K562 (cell line): ENCODE data around the gene BIRC7.

Source experiments
- CREB1 ChIP-seq, 2 experiments: sonication (generic) in 1 of 2; formaldehyde crosslinking in 1 of 2; IDR thresholded peaks; 2 replicates each; pipeline versions ENCODE4 v1.6.1 to v1.8.0; 2012 to 2022; ENCODE audit warnings: inconsistent platforms in 1 of 2, mild to moderate bottlenecking in 1 of 2, missing genetic modification reagents in 1 of 2, moderate library complexity in 1 of 2
- CTCF ChIP-seq, 3 experiments: IDR thresholded peaks in 2 of 3; conservative IDR thresholded peaks in 1 of 3; 2 replicates each; pipeline ENCODE4 v1.5.1; 2011 to 2012; ENCODE audit warnings: low read length in 3 of 3, mild to moderate bottlenecking in 3 of 3, control low read depth in 2 of 3, improper control_type of control experiment in 1 of 3, inconsistent platforms in 1 of 3, low read depth in 1 of 3, mixed read lengths in 1 of 3, moderate library complexity in 1 of 3; ENCODE audit not compliant: insufficient read depth in 2 of 3
- E2F5 ChIP-seq: sonication (generic); formaldehyde crosslinking; IDR thresholded peaks from 2 replicates; pipeline ENCODE4 v1.8.0; 2022; ENCODE audit warnings: mild to moderate bottlenecking, missing genetic modification reagents
- KDM1A ChIP-seq, 2 experiments: fragments of 450-650 bp; IDR thresholded peaks; 2 replicates each; pipeline ENCODE4 v1.6.1; 2016; ENCODE audit warnings: mild to moderate bottlenecking in 2 of 2
- MYC ChIP-seq, 2 experiments: fragments of 250-450 bp in 1 of 2; sonication (Bioruptor Pico) in 1 of 2; IDR thresholded peaks; 2 replicates each; pipeline versions ENCODE4 v1.5.1 to v1.6.1; 2012 to 2021; ENCODE audit warnings: low read depth in 2 of 2, borderline replicate concordance in 1 of 2, improper control_type of control experiment in 1 of 2, low read length in 1 of 2, mild to moderate bottlenecking in 1 of 2, moderate library complexity in 1 of 2
- MYNN ChIP-seq, 2 experiments: sonication (generic); formaldehyde crosslinking in 1 of 2; IDR thresholded peaks; 2 replicates each; pipeline versions ENCODE4 v1.5.0 to v1.6.1; 2016 to 2020; ENCODE audit warnings: antibody characterized with exemption in 1 of 2, missing genetic modification reagents in 1 of 2
- PHF8 ChIP-seq: fragments of 200-600 bp; sonication (generic); IDR thresholded peaks from 2 replicates; pipeline ENCODE4 v1.6.1; 2012; ENCODE audit warnings: mixed run types, mild to moderate bottlenecking, inconsistent platforms, low read length, moderate library complexity, borderline replicate concordance
- PREB ChIP-seq: sonication (generic); formaldehyde crosslinking; IDR thresholded peaks from 2 replicates; pipeline ENCODE4 v1.8.1; 2023; ENCODE audit warnings: mild to moderate bottlenecking, missing genetic modification reagents
- RCOR1 ChIP-seq, 2 experiments: IDR thresholded peaks; 2 replicates each; pipeline ENCODE4 v1.6.1; 2012; ENCODE audit warnings: low read depth in 2 of 2, low read length in 2 of 2, borderline replicate concordance in 1 of 2, improper control_type of control experiment in 1 of 2
- RFX5 ChIP-seq: IDR thresholded peaks from 2 replicates; pipeline ENCODE4 v1.6.1; 2011; ENCODE audit warnings: low read depth, mild to moderate bottlenecking, improper control_type of control experiment, low read length
- TEAD1 ChIP-seq, 2 experiments: fragments of 450-650 bp in 1 of 2; sonication (generic) in 1 of 2; formaldehyde crosslinking; IDR thresholded peaks; 2 replicates each; pipeline versions ENCODE4 v1.4.0 to v1.8.0; 2020 to 2022; ENCODE audit warnings: mild to moderate bottlenecking in 2 of 2, missing genetic modification reagents in 1 of 2
- ZBTB7A ChIP-seq: IDR thresholded peaks from 2 replicates; pipeline ENCODE4 v1.6.1; 2011; ENCODE audit warnings: low read depth, mild to moderate bottlenecking, low read length, moderate library complexity, borderline replicate concordance; ENCODE audit not compliant: control insufficient read depth
- ZNF217 ChIP-seq: sonication (generic); formaldehyde crosslinking; IDR thresholded peaks from 2 replicates; pipeline ENCODE4 v1.8.0; 2022; ENCODE audit warnings: mild to moderate bottlenecking, missing genetic modification reagents
- ZNF75A ChIP-seq: fragments of 450-650 bp; formaldehyde crosslinking; IDR thresholded peaks from 2 replicates; pipeline ENCODE4 v1.4.0; 2020; ENCODE audit warnings: mild to moderate bottlenecking

- TF ChIP-seq ZBTB7A: no peak
- TF ChIP-seq PREB (CRISPR knock-in tag): no peak
- no peak for TF ChIP-seq E2F5 (CRISPR knock-in tag)
- no peak for TF ChIP-seq KDM1A (IDR thresholded peaks at IDR 0.05)
- no peak for TF ChIP-seq CREB1 (IDR thresholded peaks at IDR 0.05)
- no peak for TF ChIP-seq CREB1 (CRISPR knock-in tag; IDR thresholded peaks at IDR 0.05)
- TF ChIP-seq CTCF (IDR thresholded peaks at IDR 0.05 in 2 of 3, conservative IDR thresholded peaks at IDR 0.05 in 1 of 3; ENCODE audit: insufficient read depth in 2 of 3, low read depth in 1 of 3, low read length in 3 of 3): no peak
- no peak for TF ChIP-seq RFX5
- no peak for TF ChIP-seq TEAD1 (CRISPR knock-in tag; IDR thresholded peaks at IDR 0.05)
- no peak for TF ChIP-seq MYNN (IDR thresholded peaks at IDR 0.05)
- TF ChIP-seq MYNN (CRISPR knock-in tag; IDR thresholded peaks at IDR 0.05): no peak
- no peak for TF ChIP-seq PHF8
- TF ChIP-seq RCOR1 (IDR thresholded peaks at IDR 0.05; ENCODE audit: borderline replicate concordance in 1 of 2, low read depth in 2 of 2, low read length in 2 of 2): no peak
- no peak for TF ChIP-seq ZNF217 (CRISPR knock-in tag)
- no peak for TF ChIP-seq MYC (IDR thresholded peaks at IDR 0.05; ENCODE audit: low read depth, low read length)
- TF ChIP-seq MYC (CRISPR knock-in tag; IDR thresholded peaks at IDR 0.05; ENCODE audit: borderline replicate concordance, low read depth): no peak
- TF ChIP-seq ZNF75A: no peak
Measured at GRCh38 chr20:63194797-63195173, 40.9 kb upstream of the BIRC7 start.
